Diencephalon (tissue), 1 donor: ENCODE results near the gene HSPA1L. TPM values are rescaled to one million over a fixed set of nuclear protein-coding genes. Genes with fewer than 3 reads are reported as not detected.
A peak's percentile ranks its signal among the peaks of the same experiment; 100 is the strongest.

Source experiments
- small RNA-seq: library from RNA; depleted of rRNA; stranded (forward); fragments of <200 nt; gene quantifications from one replicate; pipeline ENCODE3, GENCODE V24; 2014
- total RNA-seq: library from RNA; depleted of rRNA; stranded (reverse); fragments of >200 nt; gene quantifications from one replicate; pipeline ENCODE4 v1.2.3, GENCODE V29; 2014

Gene HSPA1L
- total RNA-seq, result 8.1 TPM

DNA sequence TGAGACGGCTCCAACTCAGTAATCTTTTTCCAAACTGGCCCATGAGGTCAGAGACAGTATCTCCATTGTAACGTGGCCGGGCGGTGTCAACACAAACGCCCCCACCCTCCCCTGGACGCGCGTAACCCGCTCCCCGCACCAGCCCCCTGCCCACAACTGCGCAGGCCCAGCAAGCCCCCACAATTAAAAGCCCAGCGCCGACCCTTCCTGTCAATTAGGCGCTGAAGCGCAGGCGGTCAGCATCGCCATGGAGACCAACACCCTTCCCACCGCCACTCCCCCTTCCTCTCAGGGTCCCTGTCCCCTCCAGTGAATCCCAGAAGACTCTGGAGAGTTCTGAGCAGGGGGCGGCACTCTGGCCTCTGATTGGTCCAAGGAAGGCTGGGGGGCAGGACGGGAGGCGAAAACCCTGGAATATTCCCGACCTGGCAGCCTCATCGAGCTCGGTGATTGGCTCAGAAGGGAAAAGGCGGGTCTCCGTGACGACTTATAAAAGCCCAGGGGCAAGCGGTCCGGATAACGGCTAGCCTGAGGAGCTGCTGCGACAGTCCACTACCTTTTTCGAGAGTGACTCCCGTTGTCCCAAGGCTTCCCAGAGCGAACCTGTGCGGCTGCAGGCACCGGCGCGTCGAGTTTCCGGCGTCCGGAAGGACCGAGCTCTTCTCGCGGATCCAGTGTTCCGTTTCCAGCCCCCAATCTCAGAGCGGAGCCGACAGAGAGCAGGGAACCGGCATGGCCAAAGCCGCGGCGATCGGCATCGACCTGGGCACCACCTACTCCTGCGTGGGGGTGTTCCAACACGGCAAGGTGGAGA is at the start of gene HSPA1L, which contains the start of gene HSPA1A:
Gene HSPA1L (minus strand): TSS at position 259 of the 814 bp plus-strand sequence. CDS start 3,311 bp downstream, outside the sequence.
Gene HSPA1A (plus strand): TSS at position 519 of the 814 bp plus-strand sequence. CDS start 214 bp downstream, at position 733.

DNA sequence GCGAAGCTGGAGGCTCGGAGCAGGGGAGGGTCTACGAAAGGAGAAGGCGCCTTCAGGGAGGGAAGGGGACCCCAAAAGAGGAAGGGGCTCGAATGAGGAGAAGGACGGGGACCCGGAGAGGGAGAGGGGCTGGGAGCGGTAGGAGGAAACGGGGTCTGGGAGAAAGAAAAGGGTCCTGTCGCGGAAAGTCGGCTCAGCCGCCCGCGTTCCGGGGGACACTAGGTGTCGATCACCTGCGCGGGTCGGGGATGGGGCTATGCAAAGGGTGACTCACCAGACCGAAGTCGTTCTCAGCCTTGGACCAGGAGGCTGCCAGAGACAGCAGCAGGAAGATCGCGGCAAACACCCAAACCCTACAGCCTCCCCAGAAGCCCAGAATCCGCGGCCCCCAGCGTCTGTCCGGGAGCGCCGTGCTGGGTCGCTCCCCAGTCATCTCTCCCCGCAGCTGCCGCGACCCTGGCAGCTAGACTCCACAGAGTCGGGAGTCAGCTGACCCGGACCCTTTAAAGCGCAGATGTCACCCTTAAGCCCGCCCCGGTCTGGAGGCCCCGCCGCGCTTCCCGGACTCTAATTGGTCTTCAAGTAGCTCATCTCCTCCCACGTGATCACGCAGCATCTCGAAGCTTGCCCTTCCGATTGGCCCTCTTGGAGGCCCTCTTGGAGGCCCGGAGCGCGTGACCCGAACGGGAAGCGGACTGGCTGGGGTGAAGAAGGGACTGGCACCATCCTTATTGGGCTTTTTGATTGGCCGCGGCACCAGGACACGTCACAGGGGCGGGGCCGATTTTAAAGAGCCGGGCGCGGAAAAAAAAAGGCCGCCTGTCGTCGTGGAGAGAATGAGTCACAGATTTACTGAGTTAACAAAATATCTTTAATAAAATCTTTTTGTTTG is 47.5 kb upstream of the HSPA1L start, which contains the start of gene NEU1:
Gene NEU1 (minus strand): TSS at position 478 of the 892 bp plus-strand sequence. CDS start 45 bp downstream, at position 433.

DNA sequence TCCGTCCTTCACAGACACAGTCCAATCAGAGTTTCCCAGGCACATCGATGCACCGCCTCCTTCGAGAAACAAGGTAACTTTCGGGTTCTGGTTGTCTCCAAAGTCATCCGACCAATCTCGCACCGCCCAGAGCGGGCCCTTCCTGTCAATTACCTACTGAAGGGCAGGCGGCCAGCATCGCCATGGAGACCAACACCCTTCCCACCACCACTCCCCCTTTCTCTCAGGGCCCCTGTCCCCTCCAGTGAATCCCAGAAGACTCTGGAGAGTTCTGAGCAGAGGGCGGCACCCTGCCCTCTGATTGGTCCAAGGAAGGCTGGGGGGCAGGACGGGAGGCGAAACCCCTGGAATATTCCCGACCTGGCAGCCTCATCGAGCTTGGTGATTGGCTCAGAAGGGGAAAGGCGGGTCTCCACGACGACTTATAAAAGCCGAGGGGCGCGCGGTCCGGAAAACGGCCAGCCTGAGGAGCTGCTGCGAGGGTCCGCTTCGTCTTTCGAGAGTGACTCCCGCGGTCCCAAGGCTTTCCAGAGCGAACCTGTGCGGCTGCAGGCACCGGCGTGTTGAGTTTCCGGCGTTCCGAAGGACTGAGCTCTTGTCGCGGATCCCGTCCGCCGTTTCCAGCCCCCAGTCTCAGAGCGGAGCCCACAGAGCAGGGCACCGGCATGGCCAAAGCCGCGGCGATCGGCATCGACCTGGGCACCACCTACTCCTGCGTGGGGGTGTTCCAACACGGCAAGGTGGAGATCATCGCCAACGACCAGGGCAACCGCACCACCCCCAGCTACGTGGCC is 12.4 kb upstream of the HSPA1L start, which contains the start of gene HSPA1B:
Gene HSPA1B (plus strand): TSS at position 453 of the 794 bp plus-strand sequence. CDS start 213 bp downstream, at position 666.

DNA sequence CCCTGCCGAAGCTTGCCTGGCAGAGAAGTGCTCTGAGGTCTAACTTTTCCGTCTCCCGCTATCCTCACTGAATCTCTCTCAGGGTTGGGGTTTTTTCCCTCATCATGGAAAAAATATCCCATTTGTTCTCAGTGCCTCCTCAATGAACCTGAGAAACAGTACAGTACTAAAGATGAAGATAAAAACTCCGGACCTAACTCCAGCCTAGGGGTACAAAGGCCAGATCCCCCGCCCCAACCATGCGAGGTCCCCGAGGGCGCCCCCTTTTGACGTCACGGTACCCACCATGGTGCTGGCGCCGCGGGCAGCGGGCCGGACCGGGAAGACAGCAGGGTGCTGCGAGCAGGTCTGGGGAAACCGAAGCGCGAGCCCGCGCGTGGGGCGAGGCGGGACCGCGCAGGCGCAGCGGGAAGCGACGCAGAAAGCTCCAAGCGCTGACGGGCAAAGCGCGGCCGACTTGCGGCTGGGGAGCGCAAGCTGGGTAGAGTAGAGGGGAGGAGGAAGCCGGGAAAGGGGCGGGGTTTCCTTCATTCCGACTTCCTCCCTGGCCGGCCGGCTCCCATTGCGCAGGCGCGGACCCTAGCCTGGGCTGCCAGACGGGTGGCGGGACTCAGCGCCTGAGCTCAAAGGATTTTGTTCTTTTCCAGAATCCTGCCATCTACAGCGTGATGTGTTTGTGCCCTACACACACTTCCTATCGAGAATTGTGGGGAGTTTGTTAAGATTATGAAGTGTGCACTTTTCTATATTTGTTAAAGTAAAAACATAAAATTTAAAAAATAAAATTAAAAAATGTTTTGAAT is 8.4 kb downstream of the HSPA1L start, which contains the start of gene LSM2:
Gene LSM2 (minus strand): TSS at position 497 of the 803 bp plus-strand sequence. CDS start 209 bp downstream, at position 288.

DNA sequence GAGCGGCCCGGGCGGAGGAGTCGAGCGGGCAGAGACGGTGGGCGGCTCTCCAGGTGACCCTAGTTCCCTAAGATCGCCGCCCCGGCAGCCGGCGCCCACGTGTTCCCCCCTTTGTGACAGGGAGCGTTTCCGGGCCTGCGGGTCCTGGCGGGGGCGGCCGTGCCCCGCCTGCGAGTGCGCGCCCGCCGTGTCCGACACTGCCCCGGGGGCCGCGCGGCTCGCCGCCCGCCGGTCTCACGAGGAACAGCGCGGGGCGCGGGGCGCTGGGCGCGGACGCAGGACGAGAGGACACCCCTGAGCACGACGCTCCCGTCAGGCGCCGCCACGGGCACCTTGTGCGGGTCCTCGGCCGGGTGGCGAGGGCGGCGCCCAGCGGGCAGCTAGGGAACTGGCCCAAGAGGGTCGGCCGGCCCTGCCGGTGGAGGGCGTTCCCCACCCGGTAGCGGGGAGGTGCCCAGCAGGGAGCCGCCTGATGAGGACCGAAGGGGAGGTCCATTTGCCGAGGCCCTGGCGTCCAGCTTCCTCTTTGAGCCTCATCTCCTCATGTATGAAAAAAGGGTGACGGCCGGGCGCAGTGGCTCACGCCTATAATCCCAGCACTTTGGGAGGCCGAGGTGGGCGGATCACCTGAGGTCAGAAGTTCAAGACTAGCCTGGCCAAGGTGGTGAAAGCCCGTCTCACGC is 19.3 kb downstream of the HSPA1L start, which contains the start of gene VARS1:
Gene VARS1 (minus strand): TSS at position 137 of the 683 bp plus-strand sequence. CDS start 535 bp downstream, outside the sequence.

DNA sequence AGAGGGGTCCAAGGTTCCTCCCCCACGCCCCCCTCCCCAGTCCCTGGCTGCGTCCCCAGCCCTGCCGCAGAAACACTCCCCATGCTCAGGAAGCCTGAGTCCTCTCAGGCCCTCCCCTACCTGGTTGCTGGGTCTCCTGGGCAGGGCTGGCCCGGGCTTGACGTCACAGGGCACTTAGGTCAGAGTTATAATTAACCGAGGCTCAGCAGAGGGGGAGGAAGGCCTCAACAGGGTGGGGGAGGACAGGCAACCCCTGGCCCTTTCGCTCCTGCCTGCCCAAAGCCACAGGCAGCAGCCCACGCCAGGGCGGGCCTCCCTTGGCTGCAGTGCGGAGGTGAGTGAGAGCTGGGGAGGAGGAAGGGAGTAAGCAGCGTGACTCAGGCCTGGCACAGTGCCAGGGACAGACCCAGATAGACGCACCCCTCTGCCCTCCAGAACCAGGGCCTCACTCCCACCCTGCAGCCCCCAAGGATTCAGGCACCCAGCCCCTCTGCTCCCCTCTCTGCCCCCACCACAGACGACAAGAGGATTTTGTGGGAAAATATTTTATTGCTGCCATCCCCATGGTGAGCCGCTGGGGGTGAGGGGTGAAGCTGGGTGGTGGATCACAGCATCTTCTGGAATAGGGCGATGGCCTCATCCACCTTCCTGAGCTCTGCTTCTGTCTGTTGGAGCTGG is 38.0 kb downstream of the HSPA1L start, which contains the start of gene VWA7:
Gene VWA7 (minus strand): TSS at position 340 of the 678 bp plus-strand sequence. CDS start 549 bp downstream, outside the sequence.

DNA sequence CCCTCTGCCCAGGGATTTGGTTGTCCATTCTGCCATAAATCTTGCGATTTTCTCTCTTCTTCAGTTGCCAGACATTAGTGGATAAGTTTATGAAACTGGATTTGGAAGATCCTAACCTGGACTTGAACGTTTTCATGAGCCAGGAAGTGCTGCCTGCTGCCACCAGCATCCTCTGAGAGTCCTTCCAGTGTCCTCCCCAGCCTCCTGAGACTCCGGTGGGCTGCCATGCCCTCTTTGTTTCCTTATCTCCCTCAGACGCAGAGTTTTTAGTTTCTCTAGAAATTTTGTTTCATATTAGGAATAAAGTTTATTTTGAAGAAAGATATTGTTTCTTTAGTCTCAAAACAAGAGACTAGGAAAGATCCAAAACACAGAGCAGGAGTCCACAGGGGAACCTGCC is 52.7 kb downstream of the HSPA1L start, which contains the start of gene SAPCD1:
Gene SAPCD1 (plus strand): TSS at position 301 of the 400 bp plus-strand sequence. CDS start 399 bp downstream, outside the sequence.

Small RNA genes within 50 kb of the gene (small RNA-seq; reads per million reads assigned to genes)
- gene MSH5-SAPCD1, result not detected
- gene RF00019, result not detected
- gene SAPCD1, result not detected
- 98.7 reads per million, percentile 97 among the genes with 10 or more reads in this experiment for gene SNORD48
- gene SNORD52, result not detected

Other genes starting within 250 kb of the HSPA1L start
- not detected for gene LTA, start 243.0 kb downstream of the HSPA1L start, total RNA-seq
- gene TNF, start 239.7 kb downstream of the HSPA1L start, total RNA-seq, result 0.23 TPM
- 0.46 TPM for gene LTB, start 232.9 kb downstream of the HSPA1L start, total RNA-seq
- gene LST1, start 229.0 kb downstream of the HSPA1L start, total RNA-seq, result 6.0 TPM
- gene NCR3, start 222.3 kb downstream of the HSPA1L start, total RNA-seq, result not detected
- gene AIF1, start 200.0 kb downstream of the HSPA1L start, total RNA-seq, result 22.6 TPM
- 48.0 TPM for gene PRRC2A, start 194.6 kb downstream of the HSPA1L start, total RNA-seq
- gene BAG6, start 162.6 kb downstream of the HSPA1L start, total RNA-seq, result 174 TPM
- gene APOM, start 159.4 kb downstream of the HSPA1L start, total RNA-seq, result 0.69 TPM
- 15.9 TPM for gene C6orf47, start 154.5 kb downstream of the HSPA1L start, total RNA-seq
- 12.0 TPM for gene GPANK1, start 150.3 kb downstream of the HSPA1L start, total RNA-seq
- gene CSNK2B, start 149.2 kb downstream of the HSPA1L start, total RNA-seq, result 70.1 TPM
- 3.7 TPM for gene LY6G5B, start 145.3 kb downstream of the HSPA1L start, total RNA-seq
- 2.5 TPM for gene LY6G5C, start 134.2 kb downstream of the HSPA1L start, total RNA-seq
- 47.5 TPM for gene ABHD16A, start 112.0 kb downstream of the HSPA1L start, total RNA-seq
- gene LY6G6F, start 108.4 kb downstream of the HSPA1L start, total RNA-seq, result not detected
- not detected for gene LY6G6D, start 99.9 kb downstream of the HSPA1L start, total RNA-seq
- not detected for gene LY6G6C, start 93.5 kb downstream of the HSPA1L start, total RNA-seq
- gene MPIG6B, start 91.9 kb downstream of the HSPA1L start, total RNA-seq, result not detected
- 86.3 TPM for gene DDAH2, start 86.0 kb downstream of the HSPA1L start, total RNA-seq
- 44.1 TPM for gene CLIC1, start 78.8 kb downstream of the HSPA1L start, total RNA-seq
- gene MSH5, start 75.3 kb downstream of the HSPA1L start, total RNA-seq, result 8.8 TPM
- 2.1 TPM for gene SAPCD1, start 52.6 kb downstream of the HSPA1L start, total RNA-seq
- gene VWA7, start 38.0 kb downstream of the HSPA1L start, total RNA-seq, result 0.69 TPM
- gene VARS1, start 19.5 kb downstream of the HSPA1L start, total RNA-seq, result 36.0 TPM
- 23.3 TPM for gene LSM2, start 8.3 kb downstream of the HSPA1L start, total RNA-seq
- gene HSPA1A, start 260 bp upstream of the HSPA1L start, total RNA-seq, result 190 TPM
- 176 TPM for gene HSPA1B, start 12.5 kb upstream of the HSPA1L start, total RNA-seq
- gene NEU1, start 47.5 kb upstream of the HSPA1L start, total RNA-seq, result 18.2 TPM
- not detected for gene SLC44A4, start 63.7 kb upstream of the HSPA1L start, total RNA-seq
- 78.0 TPM for gene EHMT2, start 82.4 kb upstream of the HSPA1L start, total RNA-seq
- 19.4 TPM for gene ZBTB12, start 86.8 kb upstream of the HSPA1L start, total RNA-seq
- 5.3 TPM for gene C2, start 112.4 kb upstream of the HSPA1L start, total RNA-seq
- gene CFB, start 130.8 kb upstream of the HSPA1L start, total RNA-seq, result 3.2 TPM
- gene NELFE, start 143.7 kb upstream of the HSPA1L start, total RNA-seq, result 47.5 TPM
- 33.0 TPM for gene SKIC2, start 143.9 kb upstream of the HSPA1L start, total RNA-seq
- 8.5 TPM for gene DXO, start 156.9 kb upstream of the HSPA1L start, total RNA-seq
- gene C4A, start 166.8 kb upstream of the HSPA1L start, total RNA-seq, result 45.9 TPM
- 47.7 TPM for gene C4B, start 199.5 kb upstream of the HSPA1L start, total RNA-seq
- 0.23 TPM for gene CYP21A2, start 223.1 kb upstream of the HSPA1L start, total RNA-seq